ENCODE measurements around the gene FBXL4.

FBXL4 gene

GRCh38 chr6:98970469-98970868, 22.7 kb upstream of the FBXL4 start:
- no peak overlapping the region for H3K4me3 ChIP-seq (ENCODE audit: low read depth, low read length)
- TF ChIP-seq CTCF (IDR thresholded peaks at IDR 0.05; ENCODE audit: borderline replicate concordance, insufficient read depth, low read depth, low read length): no peak

- TF ChIP-seq CTCF (IDR thresholded peaks at IDR 0.05; ENCODE audit: borderline replicate concordance, insufficient read depth, low read depth, low read length): no peak
- H3K4me3 ChIP-seq (ENCODE audit: low read depth, low read length): no peak overlapping the region
Observed at GRCh38 chr6:98967616-98968015, 19.9 kb upstream of the FBXL4 start.

GRCh38 chr6:98959631-98960030, 11.9 kb upstream of the FBXL4 start:
- no peak for TF ChIP-seq CTCF (IDR thresholded peaks at IDR 0.05; ENCODE audit: borderline replicate concordance, insufficient read depth, low read depth, low read length)
- no peak overlapping the region for H3K4me3 ChIP-seq (ENCODE audit: low read depth, low read length)

- no peak overlapping the region for H3K4me3 ChIP-seq (ENCODE audit: low read depth, low read length)
- no peak for TF ChIP-seq CTCF (IDR thresholded peaks at IDR 0.05; ENCODE audit: borderline replicate concordance, insufficient read depth, low read depth, low read length)
Observed at GRCh38 chr6:98958776-98959175, 11.0 kb upstream of the FBXL4 start.

- no peak for TF ChIP-seq CTCF (IDR thresholded peaks at IDR 0.05; ENCODE audit: borderline replicate concordance, insufficient read depth, low read depth, low read length)
- H3K4me3 ChIP-seq (ENCODE audit: low read depth, low read length): no peak overlapping the region
Observed at GRCh38 chr6:98957450-98957849, 9.7 kb upstream of the FBXL4 start.

GRCh38 chr6:98949589-98949988, 1.8 kb upstream of the FBXL4 start:
- no peak overlapping the region for H3K4me3 ChIP-seq (ENCODE audit: low read depth, low read length)

More at GRCh38 chr6:98949589-98949988, 1.8 kb upstream of the FBXL4 start:
- TF ChIP-seq CTCF (IDR thresholded peaks at IDR 0.05; ENCODE audit: borderline replicate concordance, insufficient read depth, low read depth, low read length): no peak

All from GM12875 (cell line).